Body of pancreas (tissue), 4 donors: Measurements from ENCODE around the gene RCAN2.

ENCODE experiments used
- CTCF ChIP-seq, 7 experiments: fragments of 450-650 bp in 4 of 7; fragments of 200-600 bp in 3 of 7; sonication (generic) in 3 of 7; IDR thresholded peaks; one replicate each; pipeline ENCODE4 v1.5.1; 2016 to 2019; ENCODE audit warnings: antibody characterized with exemption in 7 of 7
- POLR2A ChIP-seq, 3 donors: fragments of 450-650 bp; IDR thresholded peaks; one replicate each; pipeline ENCODE4 v1.6.1; 2016; ENCODE audit warnings: antibody characterized with exemption in 3 of 3, mild to moderate bottlenecking in 2 of 3

- TF ChIP-seq POLR2A (IDR thresholded peaks at IDR 0.05) = no peak
- TF ChIP-seq CTCF (IDR thresholded peaks at IDR 0.05) = no peak
Measured at GRCh38 chr6:46352541-46353268, 138.5 kb downstream of the RCAN2 start.
